Testis (tissue), 3 donors: ENCODE measurements around the gene SPTSSA. TPM values are rescaled to one million over a fixed set of nuclear protein-coding genes. Genes with fewer than 3 reads are reported as not detected.

ENCODE experiments used
- DNase-seq: peaks from one replicate; pipeline ENCODE4 v3.0.0-alpha.2; 2019
- H3K27ac ChIP-seq, 2 donors: fragments of 200-600 bp; sonication (generic); one replicate each; pipeline ENCODE4 v1.5.1; 2019
- H3K27me3 ChIP-seq: fragments of 200-600 bp; sonication (generic); one replicate; pipeline ENCODE4 v1.5.1; 2019
- H3K36me3 ChIP-seq: fragments of 200-600 bp; sonication (generic); one replicate; pipeline ENCODE4 v1.5.1; 2017; ENCODE audit warnings: low read depth; ENCODE audit errors: missing control alignments
- H3K4me1 ChIP-seq: fragments of 200-600 bp; sonication (generic); one replicate; pipeline ENCODE4 v1.5.1; 2019
- H3K4me3 ChIP-seq, 2 donors: fragments of 200-600 bp; sonication (generic); one replicate each; pipeline ENCODE4 v1.5.1; 2017 to 2019
- H3K9me3 ChIP-seq: fragments of 200-600 bp; sonication (generic); one replicate; pipeline ENCODE4 v1.5.1; 2017
- POLR2A ChIP-seq: fragments of 450-650 bp; IDR thresholded peaks from one replicate; pipeline ENCODE4 v1.6.1; 2017; ENCODE audit warnings: antibody characterized with exemption, mild to moderate bottlenecking, moderate library complexity
- WGBS, 2 donors: methylation state at CpG; one replicate each; pipeline ENCODE4 v1.1.5; 2018; 5-methylcytosine and 5-hydroxymethylcytosine counted together
- intact Hi-C: fragments of 100-400 bp; cut with DNase I; formaldehyde crosslinking; loops from one replicate; pipeline ENCODE4 v1.15.1; 2023; ENCODE audit warnings: low total_unique reads
- polyA plus RNA-seq: library from polyadenylated mRNA; stranded (reverse); fragments of 350-450 nt; fragmentation: Illumina TruSeq; extraction: RNeasy Lipid Tissue Mini Kit (QIAGEN cat#74804); gene quantifications from one replicate; pipeline ENCODE4 v1.2.3, GENCODE V29; 2014; ENCODE audit warnings: low read depth, low replicate concordance; ENCODE audit not compliant: insufficient read depth
- total RNA-seq, 2 donors: library from RNA; depleted of rRNA; stranded (reverse); fragments of >200 nt; gene quantifications; one replicate each; pipeline ENCODE4 v1.2.3, GENCODE V29; 2016
- TF ChIP-seq, protein P1 (sequence below), 3 experiments: fragments of 450-650 bp in 2 of 3; fragments of 200-600 bp in 1 of 3; sonication (generic) in 1 of 3; IDR thresholded peaks; one replicate each; pipeline ENCODE4 v1.5.1; 2016 to 2019; ENCODE audit warnings: antibody characterized with exemption in 3 of 3, mild to moderate bottlenecking in 2 of 3, moderate library complexity in 1 of 3

The SPTSSA gene
- total and polyA plus RNA-seq, 3 donors from 2014 or later = 9.2 to 14.4 (median 10.4) TPM

DNA sequence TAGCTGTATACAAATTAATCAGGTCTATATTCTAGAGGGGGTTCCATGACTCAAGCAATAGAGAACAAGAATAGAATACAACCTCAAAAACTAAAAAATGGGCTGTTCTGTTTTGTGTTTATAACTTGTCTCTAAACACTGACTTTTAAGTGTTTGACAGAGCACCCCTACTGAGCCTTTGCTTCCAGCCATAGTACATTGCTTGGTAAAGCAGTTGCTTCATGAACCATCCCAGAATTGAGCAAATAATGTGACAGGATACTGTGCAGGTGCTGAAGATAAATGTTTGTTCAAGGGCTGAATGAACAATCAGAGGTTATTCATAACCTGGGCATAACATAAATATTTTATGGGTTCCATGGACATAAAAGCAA is 11.5 kb downstream of the SPTSSA start:
- DNase-seq = no peak
- Histone ChIP-seq H3K9me3 (no peaks in the 10 kb centered on the region), H3K4me1 (no peaks in the 10 kb centered on the region), H3K4me3 (no peak overlapping the region), H3K27me3 (no peaks in the 10 kb centered on the region), H3K36me3 (no peaks in the 10 kb centered on the region), H3K27ac (no peak overlapping the region)
- no peak for TF ChIP-seq POLR2A
- TF ChIP-seq, protein P1, sequence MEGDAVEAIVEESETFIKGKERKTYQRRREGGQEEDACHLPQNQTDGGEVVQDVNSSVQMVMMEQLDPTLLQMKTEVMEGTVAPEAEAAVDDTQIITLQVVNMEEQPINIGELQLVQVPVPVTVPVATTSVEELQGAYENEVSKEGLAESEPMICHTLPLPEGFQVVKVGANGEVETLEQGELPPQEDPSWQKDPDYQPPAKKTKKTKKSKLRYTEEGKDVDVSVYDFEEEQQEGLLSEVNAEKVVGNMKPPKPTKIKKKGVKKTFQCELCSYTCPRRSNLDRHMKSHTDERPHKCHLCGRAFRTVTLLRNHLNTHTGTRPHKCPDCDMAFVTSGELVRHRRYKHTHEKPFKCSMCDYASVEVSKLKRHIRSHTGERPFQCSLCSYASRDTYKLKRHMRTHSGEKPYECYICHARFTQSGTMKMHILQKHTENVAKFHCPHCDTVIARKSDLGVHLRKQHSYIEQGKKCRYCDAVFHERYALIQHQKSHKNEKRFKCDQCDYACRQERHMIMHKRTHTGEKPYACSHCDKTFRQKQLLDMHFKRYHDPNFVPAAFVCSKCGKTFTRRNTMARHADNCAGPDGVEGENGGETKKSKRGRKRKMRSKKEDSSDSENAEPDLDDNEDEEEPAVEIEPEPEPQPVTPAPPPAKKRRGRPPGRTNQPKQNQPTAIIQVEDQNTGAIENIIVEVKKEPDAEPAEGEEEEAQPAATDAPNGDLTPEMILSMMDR (IDR thresholded peaks at IDR 0.05) = no peak
- intact Hi-C loops = no loop called here

- Histone ChIP-seq H3K4me3 (no peak overlapping the region), H3K9me3 (no peaks in the 10 kb centered on the region), H3K36me3 (no peaks in the 10 kb centered on the region), H3K27me3 (no peaks in the 10 kb centered on the region), H3K27ac (no peak overlapping the region), H3K4me1 (no peaks in the 10 kb centered on the region)
- no peak for DNase-seq
- no peak for TF ChIP-seq POLR2A
- TF ChIP-seq, protein P1 (IDR thresholded peaks at IDR 0.05) = no peak
- 83 to 85% methylated on average over 6 of the region's 6 CpGs for whole genome bisulfite sequencing, 2 donors
- intact Hi-C loops = no loop called here
These were observed 12.1 kb downstream of the SPTSSA start for GRCh38 chr14:34449819-34450541.

GRCh38 chr14:34439090-34439489 is 22.9 kb downstream of the SPTSSA start:
- Histone ChIP-seq H3K9me3 (no peaks in the 10 kb centered on the region), H3K36me3 (no peaks in the 10 kb centered on the region), H3K4me1 (no peaks in the 10 kb centered on the region), H3K4me3 (no peak overlapping the region), H3K27ac (no peak overlapping the region), H3K27me3 (no peaks in the 10 kb centered on the region)
- DNase-seq = no peak
- TF ChIP-seq, protein P1 (IDR thresholded peaks at IDR 0.05) = no peak
- no peak for TF ChIP-seq POLR2A
- intact Hi-C loops = no loop called here
- 85 to 89% methylated on average over 4 of the region's 4 CpGs for WGBS, 2 donors

DNA sequence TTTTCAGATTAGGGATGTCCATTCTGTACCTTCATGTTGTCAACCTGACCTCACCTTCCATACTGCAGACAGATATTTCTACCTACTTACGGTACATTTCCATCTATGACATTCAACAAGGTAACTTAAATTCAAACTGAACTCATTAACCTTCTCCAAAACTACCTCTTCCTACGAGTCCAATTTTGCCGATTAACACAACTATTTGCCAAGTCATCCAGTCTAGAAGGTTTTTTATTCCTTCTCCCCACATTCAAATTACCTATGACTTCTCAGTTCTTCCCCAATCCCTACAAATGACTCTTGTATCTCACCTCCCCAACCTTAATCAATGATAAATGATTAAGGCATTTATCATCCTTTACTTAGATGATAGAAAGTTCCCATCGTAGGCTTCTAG is 23.6 kb downstream of the SPTSSA start:
- H3K36me3 ChIP-seq = no peaks in the 10 kb centered on the region
- H3K27ac ChIP-seq = no peak overlapping the region
- no peaks in the 10 kb centered on the region for H3K9me3 ChIP-seq
- intact Hi-C loops = no loop called here
- H3K27me3 ChIP-seq = no peaks in the 10 kb centered on the region
- WGBS, 2 donors = 93 to 98% methylated on average over 4 of the region's 4 CpGs
- H3K4me1 ChIP-seq = no peaks in the 10 kb centered on the region
- no peak for DNase-seq
- no peak overlapping the region for H3K4me3 ChIP-seq
- TF ChIP-seq, protein P1 (IDR thresholded peaks at IDR 0.05) = no peak
- no peak for TF ChIP-seq POLR2A

GRCh38 chr14:34437729-34438080 is 24.3 kb downstream of the SPTSSA start:
- intact Hi-C loops = no loop called here
- Histone ChIP-seq H3K4me3 (no peak overlapping the region), H3K36me3 (no peaks in the 10 kb centered on the region), H3K27me3 (no peaks in the 10 kb centered on the region), H3K4me1 (no peaks in the 10 kb centered on the region), H3K9me3 (no peaks in the 10 kb centered on the region), H3K27ac (no peak overlapping the region)
- no peak for DNase-seq
- 93 to 98% methylated on average over 3 of the region's 3 CpGs for WGBS, 2 donors
- TF ChIP-seq POLR2A = no peak
- TF ChIP-seq, protein P1 (IDR thresholded peaks at IDR 0.05) = no peak
